AG04449 (cell line): Measurements from ENCODE around the gene PCF11.
"Not testable (repeated sequence)": the region's sequence is repeated elsewhere in the genome, so short reads cannot be mapped to it uniquely, and the experiment has no call there.

ENCODE experiments used
- CTCF ChIA-PET: fragments of 350-600 bp; formaldehyde crosslinking; extraction: SDS; loops from one replicate; lab custom pipeline; 2021; ENCODE audit warnings: antibody characterized with exemption; lab: Yijun Ruan, JAX
- POLR2A ChIA-PET: fragments of 400-600, 350-600 bp; formaldehyde crosslinking; extraction: SDS; loops from one replicate; lab custom pipeline; 2020; ENCODE audit warnings: antibody characterized with exemption, inconsistent platforms; lab: Yijun Ruan, JAX
- DNase-seq: peaks from one replicate; pipeline ENCODE4 v3.0.0-alpha.2; 2010; ENCODE audit warnings: low read depth, low spot score
- H3K4me3 ChIP-seq: 2 replicates; pipeline ENCODE4 v1.5.1; 2011; ENCODE audit warnings: low read depth, mild to moderate bottlenecking, control low read depth, low read length
- TF ChIP-seq, protein P1 (sequence below): IDR thresholded peaks from one replicate; pipeline ENCODE4 v1.5.1; 2011; ENCODE audit warnings: mild to moderate bottlenecking, moderate library complexity, low read length, control low read depth, inconsistent platforms; ENCODE audit not compliant: insufficient read depth; ENCODE audit errors: missing control alignments

PCF11 gene

DNA sequence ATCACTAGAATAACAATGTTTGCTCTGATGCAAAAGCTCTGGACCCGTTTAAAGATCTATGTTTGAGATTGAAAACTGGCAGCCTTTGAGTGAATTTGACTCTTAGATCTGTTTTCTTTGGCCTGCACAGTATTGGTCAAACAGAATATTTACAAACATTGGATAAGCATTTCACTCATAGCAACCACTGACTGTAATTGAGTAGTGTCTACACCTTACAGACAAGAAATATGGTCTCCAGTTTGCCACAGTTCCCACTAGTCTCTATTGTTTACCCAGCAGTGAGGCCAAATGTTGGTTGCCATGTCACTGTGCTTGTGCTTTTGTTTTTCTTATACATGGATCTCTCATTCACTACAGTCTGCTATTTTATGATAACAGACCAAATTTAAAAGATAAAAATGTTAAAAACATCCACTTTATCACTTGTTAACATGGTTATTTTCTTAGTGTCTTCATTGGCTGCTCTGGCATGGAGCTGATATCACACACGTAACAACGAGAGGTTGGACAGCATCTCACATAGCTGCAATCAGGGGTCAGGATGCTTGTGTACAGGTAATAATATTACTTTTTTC lies 48.8 kb downstream of the PCF11 start:
- DNase-seq: no peak
- ChIA-PET CTCF (interaction anchor here (1.9 kb wide), 1 partner anchor 44 kb away, joined by 8 read pairs; no protein-coding TSS in a partner anchor), POLR2A (no interaction called here)
- no peak overlapping the region for H3K4me3 ChIP-seq
- TF ChIP-seq, protein P1, sequence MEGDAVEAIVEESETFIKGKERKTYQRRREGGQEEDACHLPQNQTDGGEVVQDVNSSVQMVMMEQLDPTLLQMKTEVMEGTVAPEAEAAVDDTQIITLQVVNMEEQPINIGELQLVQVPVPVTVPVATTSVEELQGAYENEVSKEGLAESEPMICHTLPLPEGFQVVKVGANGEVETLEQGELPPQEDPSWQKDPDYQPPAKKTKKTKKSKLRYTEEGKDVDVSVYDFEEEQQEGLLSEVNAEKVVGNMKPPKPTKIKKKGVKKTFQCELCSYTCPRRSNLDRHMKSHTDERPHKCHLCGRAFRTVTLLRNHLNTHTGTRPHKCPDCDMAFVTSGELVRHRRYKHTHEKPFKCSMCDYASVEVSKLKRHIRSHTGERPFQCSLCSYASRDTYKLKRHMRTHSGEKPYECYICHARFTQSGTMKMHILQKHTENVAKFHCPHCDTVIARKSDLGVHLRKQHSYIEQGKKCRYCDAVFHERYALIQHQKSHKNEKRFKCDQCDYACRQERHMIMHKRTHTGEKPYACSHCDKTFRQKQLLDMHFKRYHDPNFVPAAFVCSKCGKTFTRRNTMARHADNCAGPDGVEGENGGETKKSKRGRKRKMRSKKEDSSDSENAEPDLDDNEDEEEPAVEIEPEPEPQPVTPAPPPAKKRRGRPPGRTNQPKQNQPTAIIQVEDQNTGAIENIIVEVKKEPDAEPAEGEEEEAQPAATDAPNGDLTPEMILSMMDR: no peak

DNA sequence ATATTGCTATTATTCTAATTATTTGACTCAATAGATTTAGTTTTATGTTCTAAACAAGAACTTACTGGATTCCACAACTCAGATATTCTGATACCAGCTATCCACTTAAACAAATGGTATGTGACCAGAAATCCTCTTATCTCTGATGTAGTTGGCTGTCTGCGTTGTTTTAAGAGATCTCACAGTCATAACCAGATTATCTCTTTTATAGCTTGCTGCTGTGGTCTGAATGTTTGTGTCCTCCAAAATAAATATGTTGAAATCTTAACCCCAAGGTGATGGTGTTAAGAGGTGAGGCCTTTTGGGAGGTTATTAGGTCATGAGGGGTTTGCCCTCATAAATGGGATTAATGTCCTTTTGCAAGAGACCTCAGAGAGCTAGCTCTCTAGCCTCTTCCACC lies 49.3 kb downstream of the PCF11 start:
- DNase-seq: no peak
- H3K4me3 ChIP-seq: no peak overlapping the region
- CTCF ChIA-PET: interaction anchor here (1.9 kb wide), 1 partner anchor 43 kb away, joined by 8 read pairs; no protein-coding TSS in a partner anchor
- POLR2A ChIA-PET: no interaction called here
- TF ChIP-seq, protein P1: no peak

DNA sequence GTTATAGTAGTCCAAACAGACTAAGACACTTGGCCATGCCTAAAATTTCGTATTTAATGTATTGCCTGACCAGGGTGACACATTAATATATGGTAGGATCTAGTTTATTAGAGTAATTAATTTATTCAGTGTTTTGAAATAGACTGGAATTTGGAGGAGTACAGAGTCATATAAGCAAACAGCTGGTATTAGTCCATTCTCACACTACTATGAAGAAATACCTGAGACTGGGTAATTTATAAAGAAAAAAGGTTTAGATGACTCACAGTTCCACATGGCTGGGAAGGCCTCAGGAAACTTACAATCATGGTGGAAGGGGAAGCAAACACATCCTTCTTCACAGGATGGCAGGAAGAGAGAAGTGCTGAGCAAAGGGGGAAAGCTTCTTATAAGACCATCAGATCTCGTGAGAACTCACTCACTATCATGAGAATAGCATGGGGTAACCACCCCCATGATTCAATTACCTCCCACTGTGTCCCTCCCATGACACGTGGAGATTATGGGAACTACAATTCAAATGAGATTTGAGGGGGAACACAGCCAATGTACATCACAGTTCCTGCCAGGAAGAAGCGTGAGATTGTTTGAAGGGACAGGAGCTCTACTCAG lies 49.9 kb downstream of the PCF11 start:
- H3K4me3 ChIP-seq, POLR2A ChIA-PET, DNase-seq: not testable (repeated sequence)
- CTCF ChIA-PET: interaction anchor here (1.0 to 1.9 kb wide), 2 partner anchors 8 to 43 kb away, joined by 5 to 8 read pairs; no protein-coding TSS in a partner anchor

DNA sequence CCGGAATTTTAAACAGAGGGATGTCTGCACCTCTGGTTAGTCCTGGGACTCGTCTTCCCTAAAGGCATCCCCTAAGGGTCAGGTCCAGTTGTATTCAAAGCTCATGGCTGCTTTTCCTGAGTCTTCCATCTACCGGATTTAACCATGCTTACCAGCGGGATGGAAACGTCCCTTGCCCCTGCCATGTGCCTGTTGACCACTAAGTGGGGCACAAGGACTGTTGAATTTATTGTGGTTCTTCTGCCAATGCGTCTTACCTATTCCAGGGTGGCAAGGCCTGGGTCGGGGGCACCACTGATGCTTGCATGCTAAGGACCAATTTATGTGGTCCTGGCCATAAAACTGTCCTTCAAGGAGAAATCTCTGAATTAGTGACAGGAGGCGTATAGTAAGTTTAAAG lies 62.2 kb downstream of the PCF11 start:
- POLR2A ChIA-PET: no interaction called here
- no peak for DNase-seq
- CTCF ChIA-PET: interaction anchor here (0.9 to 1.9 kb wide), 2 partner anchors 9 to 17 kb away, joined by 3 to 6 read pairs; no protein-coding TSS in a partner anchor

GRCh38 chr11:83220260-83220659 lies 63.3 kb downstream of the PCF11 start:
- TF ChIP-seq, protein P1: no peak
- no peak for DNase-seq

More for the DNA sequence above, 62.2 kb downstream of the PCF11 start:
- TF ChIP-seq, protein P1: peak; percentile 22
- H3K4me3 ChIP-seq: no peak overlapping the region

GRCh38 chr11:83221694-83222093 lies 64.8 kb downstream of the PCF11 start:
- H3K4me3 ChIP-seq: no peak overlapping the region
- ChIA-PET POLR2A (no interaction called here), CTCF (interaction anchor here (1.2 to 3.2 kb wide), 2 partner anchors 28 to 594 kb away, joined by 4 to 11 read pairs; no protein-coding TSS in a partner anchor)
- no peak for DNase-seq
- TF ChIP-seq, protein P1: no peak

More at GRCh38 chr11:83220260-83220659, 63.3 kb downstream of the PCF11 start:
- POLR2A ChIA-PET: no interaction called here
- no peak overlapping the region for H3K4me3 ChIP-seq
- CTCF ChIA-PET: interaction anchor here (1.0 to 1.2 kb wide), 2 partner anchors 17 to 596 kb away, joined by 4 read pairs; no protein-coding TSS in a partner anchor
